Mucosa of stomach (tissue), 1 donor: ENCODE data around the gene MT1X.
"Not testable (repeated sequence)": the region's sequence is repeated elsewhere in the genome, so short reads cannot be mapped to it uniquely, and the experiment has no call there.

Experiments used
- H3K27me3 ChIP-seq: one replicate; pipeline ENCODE4 v1.7.0; 2013; ENCODE audit warnings: mild to moderate bottlenecking, low read length; ENCODE audit not compliant: control insufficient read depth, insufficient read depth
- H3K36me3 ChIP-seq: one replicate; pipeline ENCODE4 v1.7.0; 2013; ENCODE audit warnings: low read length; ENCODE audit not compliant: control insufficient read depth, insufficient read depth
- H3K4me1 ChIP-seq: one replicate; pipeline ENCODE4 v1.7.0; 2013; ENCODE audit warnings: mild to moderate bottlenecking, low read length; ENCODE audit not compliant: control insufficient read depth, insufficient read depth
- H3K4me3 ChIP-seq: one replicate; pipeline ENCODE4 v1.7.0; 2013; ENCODE audit warnings: low read length
- H3K9ac ChIP-seq: one replicate; pipeline ENCODE4 v1.7.0; 2013; ENCODE audit warnings: mild to moderate bottlenecking, low read length, moderate library complexity
- H3K9me3 ChIP-seq: one replicate; pipeline ENCODE4 v1.7.0; 2013; ENCODE audit warnings: mild to moderate bottlenecking, low read length, moderate library complexity; ENCODE audit not compliant: control insufficient read depth
- donor health status: Pancreatic carcinoma.

The MT1X gene

DNA sequence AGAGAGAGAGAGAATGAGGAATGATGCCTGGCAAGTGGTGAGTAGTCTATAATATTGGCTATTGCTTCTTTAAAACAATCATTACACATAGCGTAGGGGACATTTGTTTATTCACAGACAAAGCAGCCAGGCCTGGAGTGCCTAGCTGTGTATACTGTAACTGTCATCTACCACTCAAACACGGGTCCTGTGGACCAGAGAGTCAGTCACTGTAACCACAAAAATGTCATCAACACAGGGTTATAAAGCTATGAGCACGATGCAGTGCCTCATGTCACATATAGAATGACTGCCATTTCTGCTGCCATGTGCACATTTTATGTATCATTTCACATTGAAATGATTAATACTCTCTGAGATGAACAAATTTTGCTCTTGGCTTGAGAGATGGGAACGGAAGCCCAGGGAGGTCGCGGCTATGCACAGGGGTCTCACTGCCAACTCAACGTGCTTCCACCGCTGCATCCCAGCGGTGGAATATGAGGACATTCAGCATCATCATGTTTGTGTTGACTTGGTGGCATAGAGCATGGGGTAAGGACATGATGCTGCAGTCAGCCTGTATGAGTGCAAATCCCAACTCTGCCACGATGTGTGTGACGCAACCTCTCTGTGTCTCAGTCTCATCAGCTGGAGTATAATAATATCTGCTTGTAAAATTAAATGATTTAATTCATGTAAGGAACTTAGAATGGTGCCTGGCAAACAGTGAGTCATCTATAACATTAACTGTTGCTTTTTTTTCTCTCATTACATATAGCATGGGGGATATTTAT lies 9.3 kb upstream of the MT1X start:
- Histone ChIP-seq H3K36me3 (no peaks in the 10 kb centered on the region), H3K9me3 (no peaks in the 10 kb centered on the region), H3K9ac (no peak overlapping the region), H3K4me3 (no peak overlapping the region), H3K27me3 (peaks cover 34% of the 10 kb centered on the region), H3K4me1 (peaks cover 23% of the 10 kb centered on the region)

- no peak overlapping the region for H3K4me3 ChIP-seq
- peaks cover 24% of the 10 kb centered on the region for H3K27me3 ChIP-seq
Measured at GRCh38 chr16:56673921-56674320, 8.3 kb upstream of the MT1X start.

GRCh38 chr16:56674570-56674969 lies 7.7 kb upstream of the MT1X start:
- not testable (repeated sequence) for H3K4me3 ChIP-seq, H3K9ac ChIP-seq, H3K4me1 ChIP-seq, H3K36me3 ChIP-seq, H3K9me3 ChIP-seq
- H3K27me3 ChIP-seq, result peaks cover 19% of the 10 kb centered on the region

More at GRCh38 chr16:56673921-56674320, 8.3 kb upstream of the MT1X start:
- Histone ChIP-seq H3K36me3 (no peaks in the 10 kb centered on the region), H3K9me3 (no peaks in the 10 kb centered on the region), H3K9ac (no peak overlapping the region), H3K4me1 (peaks cover 13% of the 10 kb centered on the region)

GRCh38 chr16:56675685-56676210 lies 6.5 kb upstream of the MT1X start:
- no peaks in the 10 kb centered on the region for H3K9me3 ChIP-seq
- peaks cover 7% of the 10 kb centered on the region for H3K27me3 ChIP-seq
- no peaks in the 10 kb centered on the region for H3K36me3 ChIP-seq
- H3K9ac ChIP-seq, result peak overlapping the region; percentile 24
- no peak overlapping the region for H3K4me3 ChIP-seq
- H3K4me1 ChIP-seq, result no peaks in the 10 kb centered on the region

DNA sequence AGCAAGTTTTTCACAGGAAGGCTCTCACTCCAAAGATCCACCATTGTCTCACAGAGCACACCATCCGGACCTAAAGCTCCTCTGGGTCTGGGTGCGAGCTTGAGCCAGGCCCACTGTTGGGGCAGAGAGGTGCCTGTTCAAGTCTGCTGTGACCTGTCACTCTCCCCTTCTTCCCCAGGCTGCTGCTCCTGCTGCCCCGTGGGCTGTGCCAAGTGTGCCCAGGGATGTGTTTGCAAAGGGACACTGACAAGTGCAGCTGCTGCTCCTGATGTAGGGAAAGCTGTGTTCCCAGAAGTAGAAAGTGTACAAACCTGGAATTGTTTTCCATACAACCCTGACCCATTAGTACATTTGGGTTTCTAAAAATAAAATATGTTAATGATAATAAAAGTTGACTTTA lies 4.8 kb upstream of the MT1X start:
- Histone ChIP-seq H3K4me3 (no peak overlapping the region), H3K36me3 (no peaks in the 10 kb centered on the region), H3K9me3 (no peaks in the 10 kb centered on the region), H3K9ac (no peak overlapping the region), H3K27me3 (peaks cover 6% of the 10 kb centered on the region), H3K4me1 (peaks cover 7% of the 10 kb centered on the region)

DNA sequence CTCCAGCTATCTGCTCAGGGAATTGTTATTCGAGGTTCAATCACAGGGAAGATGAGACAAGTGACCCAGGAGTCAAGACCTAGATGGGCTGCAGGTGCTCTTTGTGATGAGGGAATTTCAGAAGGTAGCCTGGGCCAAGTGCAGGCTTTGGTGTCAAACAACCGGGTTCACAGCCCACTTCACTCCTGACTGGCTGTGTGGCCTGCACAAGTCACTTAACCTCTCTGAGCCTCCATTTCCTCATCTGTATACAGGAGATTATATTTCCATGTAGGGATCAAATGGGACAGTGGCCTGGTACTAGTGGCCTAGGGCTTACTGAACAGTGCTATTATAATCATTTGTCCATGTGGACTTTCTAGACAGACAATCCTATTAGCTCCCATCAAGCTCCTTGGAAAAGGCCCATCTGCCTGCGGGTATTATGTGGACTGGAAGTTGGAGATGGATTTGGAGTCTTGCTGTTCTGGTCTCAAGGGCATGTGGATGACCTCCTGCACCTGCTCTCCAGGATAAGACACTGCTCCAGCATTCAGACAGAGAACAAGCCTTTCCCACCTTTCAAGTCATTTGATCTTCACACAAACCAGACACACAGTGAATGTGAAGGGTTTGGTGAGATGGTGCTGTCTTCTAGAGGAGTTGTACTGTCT lies 3.1 kb upstream of the MT1X start:
- Histone ChIP-seq H3K9me3 (no peaks in the 10 kb centered on the region), H3K9ac (no peak overlapping the region), H3K4me3 (no peak overlapping the region), H3K36me3 (no peaks in the 10 kb centered on the region), H3K4me1 (peaks cover 24% of the 10 kb centered on the region), H3K27me3 (peaks cover 6% of the 10 kb centered on the region)

- Histone ChIP-seq H3K9me3 (no peaks in the 10 kb centered on the region), H3K4me3 (no peak overlapping the region), H3K27me3 (peaks cover 6% of the 10 kb centered on the region), H3K36me3 (no peaks in the 10 kb centered on the region), H3K4me1 (peaks cover 27% of the 10 kb centered on the region), H3K9ac (no peak overlapping the region)
Measured at GRCh38 chr16:56679818-56680217, 2.5 kb upstream of the MT1X start.

DNA sequence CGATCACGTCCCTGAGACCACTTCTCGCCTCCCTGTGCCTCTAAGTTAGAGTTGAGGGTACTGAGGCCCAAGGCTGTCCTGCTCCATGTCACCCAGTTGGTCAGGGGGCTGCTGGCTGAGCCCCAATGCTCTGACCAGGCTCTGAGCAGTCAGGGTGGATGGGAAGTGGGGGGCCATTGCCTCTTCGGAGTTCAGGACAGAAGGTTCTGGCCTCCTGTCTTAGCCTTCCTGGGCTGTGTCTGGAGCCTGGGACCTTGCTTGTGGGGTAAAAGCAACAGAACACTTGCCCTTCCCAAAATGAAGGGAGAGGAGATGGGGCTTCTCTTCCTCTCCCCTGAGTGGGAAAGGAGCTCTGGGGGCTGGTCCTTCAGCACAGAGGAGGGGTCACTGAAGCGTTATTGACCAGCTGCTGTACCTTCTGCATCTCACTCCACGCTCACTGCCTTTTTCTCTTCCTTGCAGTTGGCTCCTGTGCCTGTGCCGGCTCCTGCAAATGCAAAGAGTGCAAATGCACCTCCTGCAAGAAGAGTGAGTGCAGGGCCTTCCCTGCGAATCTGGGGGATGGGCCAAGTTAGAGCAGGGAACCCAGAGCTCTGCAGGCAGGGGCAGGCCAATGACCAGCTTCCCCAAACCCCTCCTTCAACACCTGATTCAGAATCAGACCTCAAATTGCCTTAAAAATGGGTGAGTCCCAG lies 580 bp downstream of the MT1X start:
- Histone ChIP-seq H3K27me3 (no peaks in the 10 kb centered on the region), H3K9ac (peak overlapping the region; percentile 98), H3K9me3 (no peaks in the 10 kb centered on the region), H3K4me1 (peaks cover 27% of the 10 kb centered on the region), H3K4me3 (peak overlapping the region; percentile 99), H3K36me3 (no peaks in the 10 kb centered on the region)

DNA sequence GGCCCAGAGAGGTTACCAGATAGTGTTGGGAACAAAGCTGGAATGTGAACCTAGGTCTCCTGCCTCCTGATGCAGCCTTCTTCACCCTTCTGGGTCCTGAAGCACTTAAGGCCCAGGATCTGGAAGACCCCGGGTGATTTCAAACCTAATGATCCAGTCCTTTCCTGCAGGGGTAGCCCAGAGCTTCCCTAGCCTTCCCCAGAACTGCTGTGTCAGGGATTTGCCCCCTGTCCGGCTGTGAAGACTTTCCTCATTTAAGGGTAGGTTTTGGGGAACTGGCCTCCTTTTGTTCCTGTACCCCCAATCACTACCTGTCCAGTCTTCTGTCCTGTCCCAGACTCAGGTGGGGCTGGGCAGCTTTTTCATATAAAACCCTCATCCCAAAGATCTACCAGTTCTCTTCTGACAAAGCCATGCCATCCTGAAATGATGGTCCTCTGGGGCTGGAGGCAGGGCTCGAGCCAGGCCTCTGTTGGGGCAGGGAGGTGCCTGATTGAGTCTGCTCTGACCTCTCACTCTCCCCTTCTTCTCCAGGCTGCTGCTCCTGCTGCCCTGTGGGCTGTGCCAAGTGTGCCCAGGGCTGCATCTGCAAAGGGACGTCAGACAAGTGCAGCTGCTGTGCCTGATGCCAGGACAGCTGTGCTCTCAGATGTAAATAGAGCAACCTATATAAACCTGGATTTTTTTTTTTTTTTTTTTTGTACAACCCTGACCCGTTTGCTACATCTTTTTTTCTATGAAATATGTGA lies 1.3 kb downstream of the MT1X start:
- Histone ChIP-seq H3K4me1 (peaks cover 27% of the 10 kb centered on the region), H3K4me3 (peak overlapping the region; percentile 99)

DNA sequence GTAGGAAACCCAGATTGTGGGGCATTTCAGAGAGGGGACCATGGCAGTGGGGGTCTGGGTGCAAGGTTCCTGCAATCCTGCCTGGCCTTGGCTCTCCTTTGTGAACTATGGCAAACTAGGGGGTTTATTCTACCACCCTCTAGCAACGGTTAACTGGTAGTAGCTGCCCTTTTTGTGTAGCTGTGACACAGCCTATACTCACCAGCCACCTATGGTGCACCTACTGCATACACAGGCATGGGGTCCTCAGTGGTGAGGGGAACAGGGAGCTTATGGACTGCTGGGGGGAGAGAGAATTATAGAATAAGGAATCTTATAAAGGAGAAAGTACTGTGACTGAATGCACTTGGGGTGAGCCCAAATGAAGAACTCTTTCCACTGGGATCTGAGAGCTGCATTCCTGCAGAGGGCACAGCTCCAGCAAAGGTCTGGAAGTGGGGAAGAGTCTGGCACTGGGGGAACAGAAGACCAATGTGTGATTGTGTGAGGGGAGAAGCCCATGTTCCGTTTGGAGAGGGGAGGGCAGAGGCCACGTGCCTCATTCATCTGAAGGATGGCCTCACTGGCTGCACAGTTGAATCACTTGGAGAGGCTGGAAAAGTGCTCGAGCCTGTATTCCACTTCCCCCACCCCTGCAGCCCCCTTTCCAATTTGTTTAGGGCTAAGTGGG lies 2.1 kb downstream of the MT1X start:
- peaks cover 34% of the 10 kb centered on the region for H3K4me1 ChIP-seq
- H3K4me3 ChIP-seq, result no peak overlapping the region
- H3K27me3 ChIP-seq, result no peaks in the 10 kb centered on the region
- H3K9ac ChIP-seq, result no peak overlapping the region
- no peaks in the 10 kb centered on the region for H3K9me3 ChIP-seq
- no peaks in the 10 kb centered on the region for H3K36me3 ChIP-seq

More for the DNA sequence above, 1.3 kb downstream of the MT1X start:
- Histone ChIP-seq H3K9me3 (no peaks in the 10 kb centered on the region), H3K9ac (peak overlapping the region; percentile 98), H3K36me3 (no peaks in the 10 kb centered on the region), H3K27me3 (no peaks in the 10 kb centered on the region)

- Histone ChIP-seq H3K9ac (no peak overlapping the region), H3K4me3 (no peak overlapping the region), H3K9me3 (no peaks in the 10 kb centered on the region), H3K27me3 (no peaks in the 10 kb centered on the region), H3K4me1 (peaks cover 40% of the 10 kb centered on the region), H3K36me3 (no peaks in the 10 kb centered on the region)
Measured at GRCh38 chr16:56684926-56685590, 2.8 kb downstream of the MT1X start.
